Upper lobe of right lung (tissue), 1 donor: ENCODE measurements around the gene RXFP3. TPM values are rescaled to one million over a fixed set of nuclear protein-coding genes. Genes with fewer than 3 reads are reported as not detected.

Experiments used
- ATAC-seq: fragments of 200-7000 bp; cut with Tn5 transposase; one replicate; pipeline ENCODE4 v1.9.1; 2020; ENCODE audit warnings: mild to moderate bottlenecking, moderate library complexity
- DNase-seq: peaks from one replicate; pipeline ENCODE4 v3.0.0-alpha.2; 2020
- H3K27ac ChIP-seq: fragments of 200-600 bp; one replicate; pipeline ENCODE4 v1.8.0; 2022
- H3K27me3 ChIP-seq: fragments of 200-600 bp; one replicate; pipeline ENCODE4 v1.8.0; 2022; ENCODE audit warnings: mild to moderate bottlenecking
- H3K36me3 ChIP-seq: fragments of 200-600 bp; one replicate; pipeline ENCODE4 v1.8.0; 2022
- H3K4me1 ChIP-seq: fragments of 200-600 bp; one replicate; pipeline ENCODE4 v1.8.0; 2022
- H3K4me3 ChIP-seq: fragments of 200-600 bp; one replicate; pipeline ENCODE4 v1.8.0; 2022; ENCODE audit warnings: mild to moderate bottlenecking
- H3K9me3 ChIP-seq: fragments of 200-600 bp; one replicate; pipeline ENCODE4 v1.8.0; 2022
- CTCF ChIP-seq: fragments of 200-600 bp; IDR thresholded peaks from one replicate; pipeline ENCODE4 v1.8.0; 2022; ENCODE audit warnings: antibody characterized with exemption
- intact Hi-C: fragments of 100-400 bp; cut with DNase I; formaldehyde crosslinking; loops from one replicate; pipeline ENCODE4 v1.11.0; 2022
- total RNA-seq: library from RNA; stranded (reverse); fragmentation: NEBNext Ultra II Directional; extraction: Animal tissue kit (Norgen Biotek cat#: 25700); gene quantifications from one replicate; pipeline ENCODE4 v1.2.1, GENCODE V29; 2021
- donor health status: DM: no; HTN: yes; CAD: no; lungs with severe emphysema.

RXFP3 gene
- total RNA-seq, 1 donor from 2014 or later: not detected

GRCh38 chr5:33976307-33976706, 40.1 kb downstream of the RXFP3 start:
- TF ChIP-seq CTCF: no peak
- Histone ChIP-seq H3K27me3 (no peaks in the 10 kb centered on the region), H3K36me3 (no peaks in the 10 kb centered on the region), H3K9me3 (no peaks in the 10 kb centered on the region), H3K4me3 (no peak overlapping the region), H3K4me1 (no peaks in the 10 kb centered on the region), H3K27ac (no peak overlapping the region)
- no peak for DNase-seq
- intact Hi-C loops: no loop called here
- no peak for ATAC-seq

- DNase-seq (no peak), ATAC-seq (no peak)
- no peak for TF ChIP-seq CTCF
Measured at GRCh38 chr5:33978306-33978705, 42.1 kb downstream of the RXFP3 start.

GRCh38 chr5:33980030-33980429, 43.8 kb downstream of the RXFP3 start:
- no peaks in the 10 kb centered on the region for H3K27me3 ChIP-seq
- TF ChIP-seq CTCF: no peak
- ATAC-seq (no peak), DNase-seq (no peak)
- H3K4me1 ChIP-seq: no peaks in the 10 kb centered on the region
- H3K36me3 ChIP-seq: no peaks in the 10 kb centered on the region
- no peak overlapping the region for H3K4me3 ChIP-seq
- H3K9me3 ChIP-seq: no peaks in the 10 kb centered on the region
- intact Hi-C loops: no loop called here
- no peak overlapping the region for H3K27ac ChIP-seq

More at GRCh38 chr5:33978306-33978705, 42.1 kb downstream of the RXFP3 start:
- Histone ChIP-seq H3K4me1 (no peaks in the 10 kb centered on the region), H3K36me3 (no peaks in the 10 kb centered on the region), H3K27ac (no peak overlapping the region), H3K9me3 (no peaks in the 10 kb centered on the region), H3K27me3 (no peaks in the 10 kb centered on the region), H3K4me3 (no peak overlapping the region)
- intact Hi-C loops: no loop called here

- Histone ChIP-seq H3K27me3 (no peaks in the 10 kb centered on the region), H3K36me3 (no peaks in the 10 kb centered on the region), H3K4me3 (no peak overlapping the region), H3K27ac (no peak overlapping the region), H3K9me3 (no peaks in the 10 kb centered on the region), H3K4me1 (no peaks in the 10 kb centered on the region)
- DNase-seq (no peak), ATAC-seq (peak; percentile 42)
- no peak for TF ChIP-seq CTCF
- intact Hi-C loops: no loop called here
Measured at GRCh38 chr5:33981408-33982162, 45.4 kb downstream of the RXFP3 start.

- Histone ChIP-seq H3K4me3 (no peak overlapping the region), H3K27me3 (no peaks in the 10 kb centered on the region), H3K9me3 (no peaks in the 10 kb centered on the region), H3K4me1 (no peaks in the 10 kb centered on the region), H3K27ac (no peak overlapping the region), H3K36me3 (peaks cover 15% of the 10 kb centered on the region)
- ATAC-seq: no peak
- no peak for TF ChIP-seq CTCF
- no peak for DNase-seq
- intact Hi-C loops: no loop called here
Measured at GRCh38 chr5:33984178-33984577, 48.0 kb downstream of the RXFP3 start.
